ENCODE measurements around the gene ZNF207.

Gene ZNF207

DNA sequence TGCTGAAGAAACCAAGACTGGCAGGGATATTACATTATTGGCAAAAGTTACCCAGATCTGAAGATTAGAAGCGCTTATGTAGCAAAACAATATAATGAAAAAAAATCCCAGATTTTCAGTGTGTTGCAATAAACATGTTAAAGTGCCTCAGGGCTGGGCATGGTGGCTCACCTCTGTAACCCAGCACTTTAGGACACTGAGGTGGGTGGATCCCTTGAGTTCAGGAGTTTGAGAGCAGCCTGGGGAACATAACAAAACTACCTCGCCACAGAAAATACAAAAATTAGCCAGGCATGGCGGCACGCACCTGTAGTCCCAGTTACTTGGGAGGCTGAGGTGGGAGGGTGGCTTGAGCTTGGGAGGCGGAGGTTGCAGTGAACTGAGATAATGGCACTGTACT lies 6.8 kb downstream of the ZNF207 start:
- TF ChIP-seq CTCF (IDR thresholded peaks at IDR 0.05; ENCODE audit: low read depth, low read length, missing control alignments) = no peak
- no peak overlapping the region for H3K4me3 ChIP-seq (ENCODE audit: low read depth, low read length)
- DNase-seq (ENCODE audit: low read depth) = no peak

GRCh38 chr17:32357615-32358014 lies 7.7 kb downstream of the ZNF207 start:
- H3K4me3 ChIP-seq (ENCODE audit: low read depth, low read length) = no peak overlapping the region
- TF ChIP-seq CTCF (IDR thresholded peaks at IDR 0.05; ENCODE audit: low read depth, low read length, missing control alignments) = no peak
- DNase-seq (ENCODE audit: low read depth) = no peak

DNA sequence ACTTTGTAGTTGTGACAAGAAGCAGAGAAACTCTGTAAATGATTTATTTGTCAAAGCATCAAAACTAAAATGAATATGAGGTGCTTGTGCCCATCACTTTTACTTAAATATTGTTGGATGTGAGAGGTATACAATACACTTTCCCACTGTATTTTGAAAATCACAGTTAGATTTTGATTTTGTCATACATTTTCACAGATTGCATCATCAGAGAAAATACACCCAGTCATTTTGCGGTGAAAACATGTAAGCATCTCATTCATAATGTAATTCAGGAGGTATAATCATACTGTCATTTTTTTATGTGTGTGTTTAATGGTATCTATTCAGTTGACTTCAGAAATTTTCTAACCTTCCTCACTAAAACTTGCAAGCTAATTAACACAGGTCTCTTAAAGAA lies 11.3 kb downstream of the ZNF207 start:
- no peak for DNase-seq (ENCODE audit: low read depth)
- no peak overlapping the region for H3K4me3 ChIP-seq (ENCODE audit: low read depth, low read length)
- no peak for TF ChIP-seq CTCF (IDR thresholded peaks at IDR 0.05; ENCODE audit: low read depth, low read length, missing control alignments)

DNA sequence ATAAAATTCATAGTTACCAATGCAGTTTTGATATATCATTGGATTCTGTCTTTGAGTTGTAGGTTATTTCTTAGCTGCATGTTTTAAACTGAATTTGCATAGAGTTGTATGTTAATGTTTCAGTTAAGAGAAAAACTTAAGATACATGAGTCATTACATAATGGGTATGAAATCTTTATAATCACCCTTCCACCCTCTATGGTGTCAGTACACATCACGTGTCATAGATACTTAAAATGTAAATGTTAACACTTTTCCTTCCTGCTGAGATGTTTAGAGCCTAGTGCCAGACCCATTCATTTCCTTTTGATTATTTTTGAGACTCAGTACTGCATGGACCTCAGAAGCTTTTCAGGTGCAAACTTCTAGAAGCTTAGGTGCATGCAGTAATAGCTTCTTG lies 20.5 kb downstream of the ZNF207 start:
- no peak overlapping the region for H3K4me3 ChIP-seq (ENCODE audit: low read depth, low read length)
- DNase-seq (ENCODE audit: low read depth) = no peak
- TF ChIP-seq CTCF (IDR thresholded peaks at IDR 0.05; ENCODE audit: low read depth, low read length, missing control alignments) = no peak

DNA sequence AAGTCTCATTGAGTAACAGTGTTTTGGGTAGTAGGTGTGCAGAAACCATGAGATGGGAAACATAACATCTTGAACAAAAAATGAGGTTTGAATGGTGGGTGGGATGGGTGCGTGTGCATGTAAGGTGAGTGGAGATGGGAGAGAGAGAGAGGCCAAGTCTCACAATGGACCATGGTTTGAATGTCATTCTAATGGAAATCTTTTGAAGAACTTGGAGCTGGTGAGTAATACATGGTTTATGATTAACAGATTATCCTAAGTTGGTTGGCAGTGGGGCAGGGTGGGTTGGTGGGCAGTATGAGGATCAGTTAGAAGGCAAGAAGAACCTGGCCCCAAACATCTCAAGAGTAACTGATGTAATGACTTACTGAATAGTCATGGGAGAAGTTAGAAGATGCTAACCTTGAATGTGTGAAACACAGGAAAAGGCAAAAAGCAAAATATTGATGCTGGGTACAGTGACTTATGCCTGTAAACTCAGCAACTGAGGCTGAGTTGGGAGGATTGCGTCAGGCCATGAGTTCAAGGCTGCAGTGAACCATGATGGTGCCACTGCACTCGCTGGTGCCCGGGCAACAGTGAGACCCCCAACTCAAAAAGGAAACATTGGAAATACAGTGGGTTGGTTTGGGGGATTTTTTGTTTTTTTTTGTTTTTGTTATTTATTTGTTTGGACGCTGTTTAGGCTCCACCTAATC lies 32.7 kb downstream of the ZNF207 start:
- TF ChIP-seq CTCF (IDR thresholded peaks at IDR 0.05; ENCODE audit: low read depth, low read length, missing control alignments) = no peak
- DNase-seq (ENCODE audit: low read depth) = no peak
- no peak overlapping the region for H3K4me3 ChIP-seq (ENCODE audit: low read depth, low read length)

DNA sequence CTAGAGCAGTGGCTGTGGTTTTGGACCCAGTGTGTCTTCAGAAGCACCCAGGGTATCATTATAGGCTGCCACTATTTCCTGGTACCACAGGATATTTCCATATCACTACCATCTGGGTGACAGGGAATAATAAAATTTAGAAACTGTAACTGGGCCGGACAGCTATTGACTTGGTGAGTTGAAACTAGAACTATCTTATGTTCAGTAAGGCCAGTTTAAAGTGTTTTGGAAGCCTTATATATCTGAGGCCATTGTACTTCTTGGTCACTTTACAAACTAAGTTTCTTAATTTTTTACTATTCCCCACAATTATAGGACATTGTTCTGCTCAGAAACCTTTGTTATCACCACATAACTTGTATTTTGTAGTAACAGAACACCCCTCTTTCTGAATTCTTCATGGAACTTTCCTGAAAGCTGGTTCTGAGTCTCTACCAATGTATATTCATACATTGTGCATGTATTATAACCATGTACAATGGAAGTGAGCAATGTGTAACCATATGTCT lies 34.0 kb downstream of the ZNF207 start:
- no peak for TF ChIP-seq CTCF (IDR thresholded peaks at IDR 0.05; ENCODE audit: low read depth, low read length, missing control alignments)
- no peak overlapping the region for H3K4me3 ChIP-seq (ENCODE audit: low read depth, low read length)
- no peak for DNase-seq (ENCODE audit: low read depth)

- DNase-seq (ENCODE audit: low read depth) = no peak
- TF ChIP-seq CTCF (IDR thresholded peaks at IDR 0.05; ENCODE audit: low read depth, low read length, missing control alignments) = no peak
- no peak overlapping the region for H3K4me3 ChIP-seq (ENCODE audit: low read depth, low read length)
Measured at GRCh38 chr17:32385121-32385520, 35.2 kb downstream of the ZNF207 start.

Data from GM12864 (cell line).